Bronchial smooth muscle cell (primary cell): ENCODE measurements around the gene TPR. TPM values are rescaled to one million over a fixed set of nuclear protein-coding genes. Genes with fewer than 3 reads are reported as not detected.

Source experiments
- total RNA-seq: library from RNA; depleted of rRNA; stranded (reverse); fragments of >200 nt; gene quantifications from 2 replicates; pipeline ENCODE4 v1.2.1, GENCODE V29; 2014

TPR gene
- total RNA-seq, result 61.2 and 62.9 TPM in 2 replicates

GRCh38 chr1:186375152-186375928 is at the start of gene TPR, which contains the start of gene ODR4:
TSS of gene TPR (minus strand) at chr1:186375253. CDS start at chr1:186375028, 225 bp downstream.
TSS of gene ODR4 (plus strand) at chr1:186375838. CDS start at chr1:186379786, 3,948 bp downstream.

GRCh38 chr1:186295980-186296379 is 79.1 kb downstream of the TPR start, which contains the start of gene PRG4:
TSS of gene PRG4 (plus strand) at chr1:186296279.

Other genes starting within 250 kb of the TPR start
- gene PRG4, start 79.0 kb downstream of the TPR start, total RNA-seq, result 0.09 and 0.63 TPM in 2 replicates
- gene ODR4, start 585 bp upstream of the TPR start, total RNA-seq, result 13.7 and 18.8 TPM in 2 replicates
- not detected in 2 replicates for gene PDC, start 85.9 kb upstream of the TPR start, total RNA-seq